DOHH2 (cell line): Measurements from ENCODE around the gene COA6.

Source experiments
- EZH2phosphoT487 ChIP-seq: fragments of 200-600 bp; sonication (generic); IDR thresholded peaks from 2 replicates; pipeline ENCODE4 v1.6.1; 2017; ENCODE audit warnings: borderline replicate concordance, mild to moderate bottlenecking, antibody characterized with exemption, low read length, moderate library complexity, mixed read lengths
- TF ChIP-seq, protein P1 (sequence below): fragments of 200-600 bp; sonication (generic); IDR thresholded peaks from one replicate; pipeline ENCODE4 v1.5.1; 2014; ENCODE audit warnings: antibody characterized with exemption, mild to moderate bottlenecking, low read depth, low read length; ENCODE audit not compliant: poor library complexity, severe bottlenecking

DNA sequence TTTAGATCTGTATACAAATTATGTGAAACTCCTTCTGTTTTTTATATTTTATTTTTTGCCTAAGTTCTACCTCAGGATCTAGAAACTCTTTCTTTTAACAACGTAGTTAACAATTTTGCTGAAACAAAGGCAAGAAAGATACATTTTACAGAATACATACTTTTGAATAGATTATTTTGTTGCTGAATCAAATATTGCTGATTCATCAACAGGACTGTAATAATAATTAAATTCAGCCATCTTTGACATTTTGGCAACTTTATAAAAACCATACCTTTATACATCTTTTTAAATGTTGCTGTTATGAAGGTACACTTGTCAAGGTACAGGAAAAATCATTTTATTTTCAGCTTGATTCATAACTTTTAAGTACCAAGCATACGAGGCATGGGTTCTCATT is 10.7 kb upstream of the COA6 start:
- TF ChIP-seq, protein P1, sequence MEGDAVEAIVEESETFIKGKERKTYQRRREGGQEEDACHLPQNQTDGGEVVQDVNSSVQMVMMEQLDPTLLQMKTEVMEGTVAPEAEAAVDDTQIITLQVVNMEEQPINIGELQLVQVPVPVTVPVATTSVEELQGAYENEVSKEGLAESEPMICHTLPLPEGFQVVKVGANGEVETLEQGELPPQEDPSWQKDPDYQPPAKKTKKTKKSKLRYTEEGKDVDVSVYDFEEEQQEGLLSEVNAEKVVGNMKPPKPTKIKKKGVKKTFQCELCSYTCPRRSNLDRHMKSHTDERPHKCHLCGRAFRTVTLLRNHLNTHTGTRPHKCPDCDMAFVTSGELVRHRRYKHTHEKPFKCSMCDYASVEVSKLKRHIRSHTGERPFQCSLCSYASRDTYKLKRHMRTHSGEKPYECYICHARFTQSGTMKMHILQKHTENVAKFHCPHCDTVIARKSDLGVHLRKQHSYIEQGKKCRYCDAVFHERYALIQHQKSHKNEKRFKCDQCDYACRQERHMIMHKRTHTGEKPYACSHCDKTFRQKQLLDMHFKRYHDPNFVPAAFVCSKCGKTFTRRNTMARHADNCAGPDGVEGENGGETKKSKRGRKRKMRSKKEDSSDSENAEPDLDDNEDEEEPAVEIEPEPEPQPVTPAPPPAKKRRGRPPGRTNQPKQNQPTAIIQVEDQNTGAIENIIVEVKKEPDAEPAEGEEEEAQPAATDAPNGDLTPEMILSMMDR: no peak
- no peak for TF ChIP-seq EZH2phosphoT487
